H1 (cell line): ENCODE measurements around the gene WIPF3.

Experiments used
- FOSL1 ChIP-seq: IDR thresholded peaks from 2 replicates; pipeline ENCODE4 v1.6.1; 2011; ENCODE audit warnings: mild to moderate bottlenecking, low read depth, low read length, moderate library complexity; ENCODE audit not compliant: insufficient read depth
- JUND ChIP-seq: IDR thresholded peaks from 2 replicates; pipeline ENCODE4 v1.6.1; 2011; ENCODE audit warnings: mild to moderate bottlenecking, improper control_type of control experiment, low read length

- TF ChIP-seq FOSL1, result no peak
- no peak for TF ChIP-seq JUND
These were observed 151.4 kb downstream of the WIPF3 start for GRCh38 chr7:29957521-29958310.
